ENCODE data around the gene RB1. TPM values are rescaled to one million over a fixed set of nuclear protein-coding genes. Genes with fewer than 3 reads are reported as not detected.

RB1 gene
- polyA plus RNA-seq (20.9 and 29.5 TPM in 2 replicates), polyA minus RNA-seq (42.9 and 47.5 TPM in 2 replicates)

- Histone ChIP-seq H2AFZ (ENCODE audit: low read depth, low read length) (peak within 1 kb of the TSS; percentile 98), H3K27ac (ENCODE audit: low read length) (peak within 1 kb of the TSS; percentile 75), H3F3A (ENCODE audit: insufficient read depth, low read length, poor library complexity, severe bottlenecking) (no peaks in the 10 kb centered on the region), H3K9ac (ENCODE audit: low read length) (peak within 1 kb of the TSS; percentile 83), H3K9me3 (ENCODE audit: low read length) (no peaks in the 10 kb centered on the region), H3K4me2 (ENCODE audit: low read length) (peak within 1 kb of the TSS; percentile 80), H4K20me1 (ENCODE audit: insufficient read depth) (no peaks in the 10 kb centered on the region), H3K27me3 (ENCODE audit: insufficient read depth, low read depth, low read length) (no peaks in the 10 kb centered on the region), H3K36me3 (ENCODE audit: insufficient read depth, low read length) (no peaks in the 10 kb centered on the region), H3K9me2 (ENCODE audit: insufficient read depth, low read length) (no peaks in the 10 kb centered on the region), H3K79me2 (replicated peaks; ENCODE audit: insufficient read depth, low read length) (peaks cover 22% of the 10 kb centered on the region), H3K4me3 (ENCODE audit: low read length) (peak within 1 kb of the TSS; percentile 76)
- TF ChIP-seq EZH2 (IDR thresholded peaks at IDR 0.05; ENCODE audit: borderline replicate concordance, insufficient read depth, low read length, poor library complexity, severe bottlenecking), result no peak
- no peak for TF ChIP-seq CTCF (IDR thresholded peaks at IDR 0.05; ENCODE audit: poor library complexity, severe bottlenecking)
- peak; percentile 58 for TF ChIP-seq EP300 (conservative IDR thresholded peaks at IDR 0.05; ENCODE audit: poor library complexity, severe bottlenecking)
- no peak for TF ChIP-seq RAD21 (conservative IDR thresholded peaks at IDR 0.05)
- TF ChIP-seq REST (IDR thresholded peaks at IDR 0.05; ENCODE audit: borderline replicate concordance), result peak; percentile 93
- TF ChIP-seq SMC3 (conservative IDR thresholded peaks at IDR 0.05; ENCODE audit: poor library complexity), result peak; percentile 28
- peak; percentile 62 for TF ChIP-seq MXI1 (conservative IDR thresholded peaks at IDR 0.05; ENCODE audit: poor library complexity, severe bottlenecking)
- peak; percentile 92 for TF ChIP-seq POLR2AphosphoS5 (IDR thresholded peaks at IDR 0.05)
- peak; percentile 77 for TF ChIP-seq TAF1 (IDR thresholded peaks at IDR 0.05; ENCODE audit: low read depth)
Measured at GRCh38 chr13:48303359-48304142, at the start of gene RB1. TSS of gene RB1 (plus strand) at chr13:48303751. CDS start at chr13:48303913, 162 bp downstream.

GRCh38 chr13:48253849-48254248 lies 49.7 kb upstream of the RB1 start:
- Histone ChIP-seq H2AFZ (ENCODE audit: low read depth, low read length) (no peak overlapping the region), H3K27me3 (ENCODE audit: insufficient read depth, low read depth, low read length) (no peaks in the 10 kb centered on the region), H3K27ac (ENCODE audit: low read length) (no peak overlapping the region), H3K9ac (ENCODE audit: low read length) (no peak overlapping the region), H3K9me3 (ENCODE audit: low read length) (no peaks in the 10 kb centered on the region), H4K20me1 (ENCODE audit: insufficient read depth) (no peaks in the 10 kb centered on the region), H3K4me3 (ENCODE audit: low read length) (no peak overlapping the region), H3K79me2 (replicated peaks; ENCODE audit: insufficient read depth, low read length) (peaks cover 12% of the 10 kb centered on the region), H3F3A (ENCODE audit: insufficient read depth, low read length, poor library complexity, severe bottlenecking) (no peaks in the 10 kb centered on the region), H3K36me3 (ENCODE audit: insufficient read depth, low read length) (no peaks in the 10 kb centered on the region), H3K4me2 (ENCODE audit: low read length) (no peak overlapping the region), H3K9me2 (ENCODE audit: insufficient read depth, low read length) (no peaks in the 10 kb centered on the region)
- TF ChIP-seq CTCF (IDR thresholded peaks at IDR 0.05; ENCODE audit: poor library complexity, severe bottlenecking) (no peak), TAF1 (IDR thresholded peaks at IDR 0.05; ENCODE audit: low read depth) (no peak), MXI1 (conservative IDR thresholded peaks at IDR 0.05; ENCODE audit: poor library complexity, severe bottlenecking) (no peak), EZH2 (IDR thresholded peaks at IDR 0.05; ENCODE audit: borderline replicate concordance, insufficient read depth, low read length, poor library complexity, severe bottlenecking) (no peak), EP300 (conservative IDR thresholded peaks at IDR 0.05; ENCODE audit: poor library complexity, severe bottlenecking) (no peak), POLR2AphosphoS5 (IDR thresholded peaks at IDR 0.05) (no peak), SMC3 (conservative IDR thresholded peaks at IDR 0.05; ENCODE audit: poor library complexity) (no peak), RAD21 (conservative IDR thresholded peaks at IDR 0.05) (no peak), REST (IDR thresholded peaks at IDR 0.05; ENCODE audit: borderline replicate concordance) (no peak)

All from neural cell (in vitro differentiated cells).